ENCODE data around the gene LBP. TPM values are rescaled to one million over a fixed set of nuclear protein-coding genes. Genes with fewer than 3 reads are reported as not detected.

LBP gene
- total and polyA plus RNA-seq, 2 of the 13 experiments (the other 11 are each of a cell fraction or from before 2014, with no cell fraction given) = 0.07 to 0.20 TPM

GRCh38 chr20:38303908-38304379, 42.3 kb upstream of the LBP start, which contains the start of gene BPI:
Gene BPI (plus strand): TSS chr20:38304156. CDS start chr20:38304224, 68 bp downstream.
- Histone ChIP-seq H2AFZ (ENCODE audit: low read length) (no peak within 1 kb of the TSS), H3K36me3 (replicated peaks in 1 of 2; ENCODE audit: control insufficient read depth in 1 of 2, insufficient read depth in 2 of 2, low read length in 2 of 2) (no peaks in the 10 kb centered on the region), H3K4me2 (ENCODE audit: low read depth, low read length) (no peak within 1 kb of the TSS), H3K9me3 (ENCODE audit: low read length) (no peaks in the 10 kb centered on the region), H3K79me2 (ENCODE audit: insufficient read depth, low read length) (no peaks in the 10 kb centered on the region), H3K27me3 (ENCODE audit: control insufficient read depth in 1 of 2, insufficient read depth in 2 of 2, low read length in 2 of 2) (peaks cover 1 to 24% of the 10 kb centered on the region in 2 experiments; a peak in 3 of 5 replicates), H3K27ac (ENCODE audit: extremely low read length, insufficient read depth, low read length) (no peak within 1 kb of the TSS), H4K20me1 (ENCODE audit: insufficient read depth, low read length) (no peaks in the 10 kb centered on the region), H3K4me1 (ENCODE audit: insufficient read depth, low read length) (0 out of 2 replicates have a peak, but pooled peaks cover 1% of the 10 kb centered on the region), H3K4me3 (replicated peaks in 1 of 3; ENCODE audit: insufficient read depth in 1 of 3, low read depth in 2 of 3, low read length in 3 of 3) (no peak within 1 kb of the TSS), H3K9ac (ENCODE audit: insufficient read depth, low read depth, low read length) (no peak within 1 kb of the TSS)
- TF ChIP-seq FOXO1 (CRISPR knock-in tag; IDR thresholded peaks at IDR 0.05) (no peak), TMF1 (CRISPR knock-in tag; IDR thresholded peaks at IDR 0.05; ENCODE audit: low read depth) (no peak), ZNF205 (CRISPR knock-in tag; IDR thresholded peaks at IDR 0.05) (no peak), FOXM1 (CRISPR knock-in tag; IDR thresholded peaks at IDR 0.05) (no peak), ZNF513 (CRISPR knock-in tag; conservative IDR thresholded peaks at IDR 0.05) (no peak), ZNF251 (CRISPR knock-in tag; IDR thresholded peaks at IDR 0.05) (no peak), AHR (CRISPR knock-in tag; IDR thresholded peaks at IDR 0.05) (no peak), ZNF788 (CRISPR knock-in tag; IDR thresholded peaks at IDR 0.05; ENCODE audit: borderline replicate concordance) (no peak)
- FAIRE-seq (no peak), ATAC-seq (no peak), DNase-seq (ENCODE audit: low spot score) (no peak)
- CTCF ChIA-PET (ENCODE audit: low intra/inter-chr PET ratio, low total read pairs) = no interaction called here
- in situ Hi-C loops (cut with HindIII; ENCODE audit: extremely low pct_ligation_motif_present, low pct_unique_long_range_greater_than_20kb) = no loop called here
- WGBS (ENCODE audit: low lambda C conversion rate) = 64% methylated on average over 21 of the region's 21 CpGs
- BruUV-seq (replicated peaks) = no TSS peak
- POLR2A ChIA-PET = interaction anchor here (0.5 kb wide), 1 partner anchor 969 kb away, joined by 3 read pairs; no protein-coding TSS in a partner anchor
- intact Hi-C loops (cut with micrococcal nuclease; ENCODE audit: unreplicated experiment) = no loop called here
